ENCODE results near the gene ACSF2. TPM values are rescaled to one million over a fixed set of nuclear protein-coding genes. Genes with fewer than 3 reads are reported as not detected.

Gene ACSF2
- total and polyA plus RNA-seq, 2 donors (not counting 3 experiments of a cell fraction or from before 2014, with no cell fraction given) = 33.2 to 37.2 TPM

GRCh38 chr17:50480142-50480764, 54.2 kb downstream of the ACSF2 start:
- no peak overlapping the region for H2AFZ ChIP-seq (ENCODE audit: low read depth, low read length)
- H3K27me3 ChIP-seq (ENCODE audit: control insufficient read depth in 2 of 2, insufficient read depth in 2 of 2, low read length in 2 of 2) = peaks cover 5 to 13% of the 10 kb centered on the region in 2 experiments
- peaks cover 8% of the 10 kb centered on the region for H3K79me2 ChIP-seq (ENCODE audit: control insufficient read depth, insufficient read depth, low read length)
- FAIRE-seq = no peak
- no peak for TF ChIP-seq GATA2 (IDR thresholded peaks at IDR 0.05; ENCODE audit: insufficient read depth, insufficient read length, low read depth, low read length)
- TF ChIP-seq CTCF (IDR thresholded peaks at IDR 0.05; ENCODE audit: extremely low read depth in 1 of 2, insufficient read depth in 1 of 2, low read depth in 1 of 2, low read length in 2 of 2) = no peak
- TF ChIP-seq FOS (IDR thresholded peaks at IDR 0.05; ENCODE audit: borderline replicate concordance, insufficient read depth, low read length) = no peak
- TF ChIP-seq JUN (IDR thresholded peaks at IDR 0.05; ENCODE audit: borderline replicate concordance, insufficient read depth, insufficient read length, low read depth) = no peak
- no peak for TF ChIP-seq POLR2A (IDR thresholded peaks at IDR 0.05; ENCODE audit: low read depth, low read length)
- no peak for TF ChIP-seq MYC (IDR thresholded peaks at IDR 0.05; ENCODE audit: low read depth, low read length)
- H3K4me1 ChIP-seq (ENCODE audit: control insufficient read depth, extremely low read depth, insufficient read depth, low read length) = peaks cover 20% of the 10 kb centered on the region
- no peaks in the 10 kb centered on the region for H3K9me1 ChIP-seq (replicated peaks; ENCODE audit: control insufficient read depth, extremely low read depth, insufficient read depth, low read length)
- H3K9me3 ChIP-seq (replicated peaks; ENCODE audit: control insufficient read depth, insufficient read depth, low read length) = no peaks in the 10 kb centered on the region
- no peak overlapping the region for H3K27ac ChIP-seq (ENCODE audit: insufficient read depth, low read depth, low read length)
- H4K20me1 ChIP-seq (replicated peaks; ENCODE audit: control insufficient read depth, extremely low read depth, insufficient read depth, low read length) = no peaks in the 10 kb centered on the region
- ChIA-PET POLR2A (interaction anchor here (0.6 to 2.1 kb wide), 2 partner anchors 83 to 736 kb away, joined by 3 to 8 read pairs; partner anchors contain the start of gene LRRC59), CTCF (interaction anchor here (1.0 to 2.9 kb wide), 12 partner anchors 9 to 280 kb away, joined by 3 to 44 read pairs (median 4); partner anchors contain the start of genes CHAD and LRRC59)
- no peak for DNase-seq (ENCODE audit: low read depth, low spot score)
- dilution Hi-C loops (cut with MboI; ENCODE audit: extremely low pct_ligation_motif_present, low sequenced_read_pairs) = no loop called here
- peaks cover 2 to 9% of the 10 kb centered on the region in 2 experiments for H3K36me3 ChIP-seq (ENCODE audit: control insufficient read depth in 2 of 2, extremely low read depth in 1 of 2, insufficient read depth in 2 of 2, low read length in 2 of 2)
- no peak overlapping the region for H3K4me3 ChIP-seq (replicated peaks in 1 of 3; ENCODE audit: insufficient read depth in 1 of 3, low read depth in 1 of 3, low read length in 3 of 3)
- intact Hi-C loops (cut with micrococcal nuclease) = loop anchor here (5.0 kb wide), 1 partner anchor 222 kb away; no protein-coding TSS in a partner anchor
- BruUV-seq (replicated peaks) = no TSS peak
- no peak overlapping the region for H3K9ac ChIP-seq (replicated peaks; ENCODE audit: extremely low read depth, insufficient read depth, low read length)
- H3K4me2 ChIP-seq (ENCODE audit: insufficient read depth, low read length) = peak overlapping the region; percentile 67

Measured in endothelial cell of umbilical vein (primary cell).